ENCODE measurements around the gene SFSWAP. TPM values are rescaled to one million over a fixed set of nuclear protein-coding genes. Genes with fewer than 3 reads are reported as not detected.

The SFSWAP gene
- total and polyA plus RNA-seq, 2 of the 13 experiments (the other 11 are each of a cell fraction or from before 2014, with no cell fraction given): 17.1 to 27.7 TPM

- ChIA-PET POLR2A (no interaction called here), CTCF (ENCODE audit: low intra/inter-chr PET ratio, low total read pairs) (no interaction called here)
- H3K4me1 ChIP-seq (ENCODE audit: insufficient read depth, low read length): no peaks in the 10 kb centered on the region
- H2AFZ ChIP-seq (ENCODE audit: low read length): no peak overlapping the region
- no peaks in the 10 kb centered on the region for H3K36me3 ChIP-seq (replicated peaks in 1 of 2; ENCODE audit: control insufficient read depth in 1 of 2, insufficient read depth in 2 of 2, low read length in 2 of 2)
- no peaks in the 10 kb centered on the region for H3K79me2 ChIP-seq (ENCODE audit: insufficient read depth, low read length)
- in situ Hi-C loops (cut with HindIII; ENCODE audit: extremely low pct_ligation_motif_present, low pct_unique_long_range_greater_than_20kb): no loop called here
- no peak overlapping the region for H3K4me2 ChIP-seq (ENCODE audit: low read depth, low read length)
- WGBS (ENCODE audit: low lambda C conversion rate): 58% methylated on average over 3 of the region's 3 CpGs
- ATAC-seq (no peak), FAIRE-seq (no peak), DNase-seq (ENCODE audit: low spot score) (no peak)
- no peak overlapping the region for H3K27ac ChIP-seq (ENCODE audit: extremely low read length, insufficient read depth, low read length)
- no peak overlapping the region for H3K9ac ChIP-seq (ENCODE audit: insufficient read depth, low read depth, low read length)
- no peaks in the 10 kb centered on the region for H4K20me1 ChIP-seq (ENCODE audit: insufficient read depth, low read length)
- BruUV-seq (replicated peaks): no TSS peak
- H3K4me3 ChIP-seq (replicated peaks in 1 of 3; ENCODE audit: insufficient read depth in 1 of 3, low read depth in 2 of 3, low read length in 3 of 3): no peak overlapping the region
- H3K9me3 ChIP-seq (ENCODE audit: low read length): no peaks in the 10 kb centered on the region
- intact Hi-C loops (cut with micrococcal nuclease; ENCODE audit: unreplicated experiment): no loop called here
- H3K27me3 ChIP-seq (ENCODE audit: control insufficient read depth in 1 of 2, insufficient read depth in 2 of 2, low read length in 2 of 2): peaks cover 2 to 40% of the 10 kb centered on the region in 2 experiments; a peak in 3 of 5 replicates
- TF ChIP-seq PAXIP1 (CRISPR knock-in tag; conservative IDR thresholded peaks at IDR 0.05) (no peak), MZF1 (CRISPR knock-in tag; IDR thresholded peaks at IDR 0.05; ENCODE audit: borderline replicate concordance) (no peak), KDM6A (CRISPR knock-in tag; IDR thresholded peaks at IDR 0.05; ENCODE audit: low read depth) (no peak), CBFB (CRISPR knock-in tag; IDR thresholded peaks at IDR 0.05) (no peak), ZNF362 (CRISPR knock-in tag; IDR thresholded peaks at IDR 0.05; ENCODE audit: borderline replicate concordance) (no peak), AGO2 (optimal IDR thresholded peaks at IDR 0.05; ENCODE audit: low read depth, low read length) (no peak), LBX2 (CRISPR knock-in tag; IDR thresholded peaks at IDR 0.05; ENCODE audit: borderline replicate concordance) (no peak), DR1 (CRISPR knock-in tag; IDR thresholded peaks at IDR 0.05) (no peak), ZNF639 (CRISPR knock-in tag; conservative IDR thresholded peaks at IDR 0.05) (no peak), ZNF576 (CRISPR knock-in tag; IDR thresholded peaks at IDR 0.05) (no peak), NFAT5 (CRISPR knock-in tag; IDR thresholded peaks at IDR 0.05) (no peak)
These were observed 22.1 kb upstream of the SFSWAP start for GRCh38 chr12:131688845-131689154.
